H1 (cell line): ENCODE results near the gene PCSK9. TPM values are rescaled to one million over a fixed set of nuclear protein-coding genes. Genes with fewer than 3 reads are reported as not detected.

ENCODE experiments used
- CTCF ChIA-PET: fragments of 300-600 bp; sonication (Branson Sonifier 250); formaldehyde crosslinking; loops from one replicate; lab custom pipeline; 2021; ENCODE audit not compliant: partially characterized antibody; lab: Charles Lee
- POLR2A ChIA-PET: fragments of 300-600 bp; sonication (Branson Sonifier 250); formaldehyde crosslinking; loops from one replicate; lab custom pipeline; 2021; ENCODE audit warnings: inconsistent platforms; ENCODE audit not compliant: partially characterized antibody; lab: Charles Lee
- DNase-seq, 2 experiments: peaks; one replicate each; pipeline versions ENCODE4 v3.0.0 to v3.0.0-alpha.2; 2010 to 2022; ENCODE audit warnings: low spot score in 2 of 2, low read depth in 1 of 2, mixed read lengths in 1 of 2
- FAIRE-seq: peaks from 2 replicates; lab custom pipeline; 2011; peaks lifted over from hg19 to GRCh38; lab: Jason Lieb, UNC
- H2AFZ ChIP-seq: 2 replicates; pipeline ENCODE4 v1.8.1; 2012; ENCODE audit warnings: low read length, inconsistent platforms
- H2AK5ac ChIP-seq: 2 replicates; pipeline ENCODE4 v1.6.1; 2013; ENCODE audit warnings: low read depth, low read length
- H2BK120ac ChIP-seq: replicated peaks from 2 replicates; pipeline ENCODE3; 2013; ENCODE audit warnings: low read depth, low read length, inconsistent platforms
- H2BK12ac ChIP-seq: 2 replicates; pipeline ENCODE4 v1.6.1; 2013; ENCODE audit warnings: low read depth, low read length
- H2BK15ac ChIP-seq: 2 replicates; pipeline ENCODE4 v1.6.1; 2013; ENCODE audit warnings: low read length
- H2BK20ac ChIP-seq: 2 replicates; pipeline ENCODE4 v1.6.1; 2013; ENCODE audit warnings: low read length
- H2BK5ac ChIP-seq: 2 replicates; pipeline ENCODE4 v1.6.1; 2013; ENCODE audit warnings: low read depth, low read length
- H3K14ac ChIP-seq: 2 replicates; pipeline ENCODE4 v1.6.1; 2013; ENCODE audit warnings: inconsistent platforms; ENCODE audit not compliant: insufficient read length
- H3K18ac ChIP-seq: 2 replicates; pipeline ENCODE4 v1.6.1; 2013; ENCODE audit warnings: low read length; ENCODE audit errors: extremely low read depth
- H3K23ac ChIP-seq: 2 replicates; pipeline ENCODE4 v1.6.1; 2013; ENCODE audit warnings: inconsistent platforms; ENCODE audit not compliant: insufficient read length
- H3K23me2 ChIP-seq: 2 replicates; pipeline ENCODE4 v1.6.1; 2013; ENCODE audit warnings: low read depth, low read length
- H3K27ac ChIP-seq: 2 replicates; pipeline ENCODE4 v1.6.1; 2011; ENCODE audit warnings: low read depth, low read length, inconsistent platforms
- H3K27me3 ChIP-seq, 4 experiments: replicated peaks in 1 of 4; 1 replicate in 1 of 4; 2 replicates in 3 of 4; pipeline versions ENCODE4 v1.6.1 to v1.8.1; 2011 to 2013; ENCODE audit warnings: low read length in 3 of 4, mild to moderate bottlenecking in 3 of 4, inconsistent platforms in 2 of 4, mixed read lengths in 2 of 4, moderate library complexity in 1 of 4; ENCODE audit not compliant: control insufficient read depth in 3 of 4, insufficient read depth in 3 of 4; ENCODE audit errors: extremely low read depth in 1 of 4
- H3K36me3 ChIP-seq, 4 experiments: 2 replicates each; pipeline versions ENCODE4 v1.6.1 to v1.8.1; 2011 to 2013; ENCODE audit warnings: mild to moderate bottlenecking in 4 of 4, low read length in 3 of 4, moderate library complexity in 2 of 4, control low read depth in 1 of 4, inconsistent platforms in 1 of 4; ENCODE audit not compliant: insufficient read depth in 4 of 4, control insufficient read depth in 2 of 4
- H3K4ac ChIP-seq: replicated peaks from 2 replicates; pipeline ENCODE3; 2013; ENCODE audit warnings: low read length, low read depth, mixed read lengths, inconsistent platforms; ENCODE audit not compliant: insufficient read length
- H3K4me1 ChIP-seq, 4 experiments: replicated peaks in 1 of 4; 1 replicate in 1 of 4; 2 replicates in 3 of 4; pipeline versions ENCODE4 v1.6.1 to v1.8.1; 2011 to 2013; ENCODE audit warnings: low read length in 3 of 4, inconsistent platforms in 2 of 4, mixed read lengths in 1 of 4; ENCODE audit not compliant: insufficient read depth in 4 of 4, control insufficient read depth in 3 of 4
- H3K4me2 ChIP-seq, 2 experiments: 2 replicates each; pipeline versions ENCODE4 v1.6.1 to v1.8.1; 2011 to 2013; ENCODE audit warnings: low read depth in 2 of 2, low read length in 2 of 2, control low read depth in 1 of 2, inconsistent platforms in 1 of 2, mild to moderate bottlenecking in 1 of 2; ENCODE audit not compliant: insufficient read depth in 1 of 2
- H3K4me3 ChIP-seq, 4 experiments: fragments of 200-600, 300-600 bp in 1 of 4; sonication (generic), shearing (Covaris generic), sonication (Bioruptor Twin) in 1 of 4; 2 replicates each; pipeline versions ENCODE4 v1.5.1 to v1.8.1; 2011 to 2016; ENCODE audit warnings: low read length in 4 of 4, low read depth in 3 of 4, control low read depth in 2 of 4, inconsistent platforms in 2 of 4, mild to moderate bottlenecking in 2 of 4, mixed read lengths in 1 of 4, moderate library complexity in 1 of 4; ENCODE audit not compliant: insufficient read depth in 2 of 4; ENCODE audit errors: extremely low read depth in 1 of 4
- H3K56ac ChIP-seq: replicated peaks from 2 replicates; pipeline ENCODE3; 2013; ENCODE audit warnings: low read depth, mild to moderate bottlenecking, mixed read lengths, low read length, inconsistent platforms; ENCODE audit not compliant: insufficient read length
- H3K79me1 ChIP-seq: 2 replicates; pipeline ENCODE4 v1.6.1; 2013; ENCODE audit warnings: low read depth, low read length, control low read depth
- H3K79me2 ChIP-seq, 2 experiments: 2 replicates each; pipeline versions ENCODE4 v1.6.1 to v1.8.1; 2012 to 2013; ENCODE audit warnings: low read length in 2 of 2, mild to moderate bottlenecking in 2 of 2, inconsistent platforms in 1 of 2; ENCODE audit not compliant: insufficient read depth in 2 of 2, control insufficient read depth in 1 of 2
- H3K9ac ChIP-seq, 4 experiments: replicated peaks in 1 of 4; 1 replicate in 1 of 4; 2 replicates in 3 of 4; pipeline versions ENCODE4 v1.6.1 to v1.8.1; 2011 to 2013; ENCODE audit warnings: low read depth in 3 of 4, low read length in 3 of 4, control low read depth in 2 of 4, mild to moderate bottlenecking in 2 of 4, moderate library complexity in 2 of 4, inconsistent platforms in 1 of 4; ENCODE audit errors: extremely low read depth in 1 of 4
- H3K9me3 ChIP-seq, 2 experiments: 2 replicates each; pipeline versions ENCODE4 v1.6.1 to v1.8.1; 2012 to 2013; ENCODE audit warnings: mild to moderate bottlenecking in 2 of 2, moderate library complexity in 2 of 2, control low read depth in 1 of 2, inconsistent platforms in 1 of 2, low read depth in 1 of 2, low read length in 1 of 2, mixed read lengths in 1 of 2; ENCODE audit not compliant: insufficient read depth in 2 of 2
- H4K20me1 ChIP-seq, 2 experiments: replicated peaks in 1 of 2; 2 replicates each; pipeline versions ENCODE3 to v1.8.1; 2011 to 2013; ENCODE audit warnings: inconsistent platforms in 2 of 2, low read length in 2 of 2, mild to moderate bottlenecking in 1 of 2; ENCODE audit not compliant: insufficient read depth in 2 of 2, control insufficient read depth in 1 of 2
- H4K5ac ChIP-seq: 2 replicates; pipeline ENCODE4 v1.6.1; 2013; ENCODE audit warnings: low read length, low read depth, mixed read lengths, inconsistent platforms; ENCODE audit not compliant: insufficient read length
- H4K8ac ChIP-seq: 2 replicates; pipeline ENCODE4 v1.8.0; 2013; ENCODE audit warnings: mild to moderate bottlenecking, moderate library complexity, low read length, inconsistent platforms; ENCODE audit not compliant: insufficient read depth; ENCODE audit errors: extremely low read depth
- H4K91ac ChIP-seq: replicated peaks from 2 replicates; pipeline ENCODE3; 2013; ENCODE audit warnings: low read length, mixed read lengths, inconsistent platforms; ENCODE audit not compliant: insufficient read length
- ASH2L ChIP-seq: fragments of 200-600, 300-600 bp; sonication (generic); IDR thresholded peaks from one replicate; pipeline ENCODE4 v1.7.1; 2017; ENCODE audit warnings: low read length
- CHD2 ChIP-seq: IDR thresholded peaks from 2 replicates; pipeline ENCODE4 v1.6.1; 2012; ENCODE audit warnings: low read length, improper control_type of control experiment
- FOSL1 ChIP-seq: IDR thresholded peaks from 2 replicates; pipeline ENCODE4 v1.6.1; 2011; ENCODE audit warnings: mild to moderate bottlenecking, low read depth, low read length, moderate library complexity; ENCODE audit not compliant: insufficient read depth
- HDAC6 ChIP-seq: IDR thresholded peaks from one replicate; pipeline ENCODE4 v1.7.1; 2012; ENCODE audit warnings: low read depth, mild to moderate bottlenecking, inconsistent platforms, low read length, moderate library complexity
- JUN ChIP-seq: IDR thresholded peaks from 2 replicates; pipeline ENCODE4 v1.6.1; 2011; ENCODE audit warnings: low read depth, mild to moderate bottlenecking, improper control_type of control experiment, low read length
- NRF1 ChIP-seq: IDR thresholded peaks from 2 replicates; pipeline ENCODE4 v1.6.1; 2011; ENCODE audit warnings: mild to moderate bottlenecking, low read depth, low read length, improper control_type of control experiment
- PHF8 ChIP-seq: fragments of 200-600 bp; sonication (generic); conservative IDR thresholded peaks from 2 replicates; pipeline ENCODE4 v1.7.1; 2012; ENCODE audit warnings: low read depth, mild to moderate bottlenecking, inconsistent platforms, low read length, moderate library complexity
- POU5F1 ChIP-seq: IDR thresholded peaks from 2 replicates; pipeline ENCODE4 v1.6.1; 2011; ENCODE audit warnings: low read depth, mild to moderate bottlenecking, low read length, moderate library complexity
- SIN3A ChIP-seq, 2 experiments: IDR thresholded peaks in 1 of 2; conservative IDR thresholded peaks in 1 of 2; 2 replicates each; pipeline ENCODE4 v1.6.1; 2011 to 2012; ENCODE audit warnings: low read length in 2 of 2, improper control_type of control experiment in 1 of 2, low read depth in 1 of 2, mild to moderate bottlenecking in 1 of 2
- SIRT6 ChIP-seq: IDR thresholded peaks from one replicate; pipeline ENCODE4 v1.7.1; 2012; ENCODE audit warnings: low read length, inconsistent platforms
- SP1 ChIP-seq: IDR thresholded peaks from 2 replicates; pipeline ENCODE4 v1.6.1; 2011; ENCODE audit warnings: low read depth, low read length
- SP2 ChIP-seq: IDR thresholded peaks from 2 replicates; pipeline ENCODE4 v1.6.1; 2012; ENCODE audit warnings: mild to moderate bottlenecking, low read length, inconsistent platforms
- YY1 ChIP-seq: IDR thresholded peaks from 2 replicates; pipeline ENCODE4 v1.6.1; 2011; ENCODE audit warnings: low read depth, mild to moderate bottlenecking, low read length
- WGBS, 2 experiments: shearing (Covaris generic) in 1 of 2; methylation state at CpG; one replicate each; pipeline versions ENCODE4 v1.1.6 to v1.1.7; 2013 to 2015; ENCODE audit warnings: low lambda C conversion rate in 2 of 2, mixed read lengths in 2 of 2, inconsistent platforms in 1 of 2, low coverage in 1 of 2, missing lambda C conversion rate in 1 of 2; ENCODE audit not compliant: insufficient replicate concordance in 2 of 2, insufficient coverage in 1 of 2, insufficient read length in 1 of 2; ENCODE audit errors: extremely low coverage in 1 of 2, missing lambda C conversion rate in 1 of 2; 5-methylcytosine and 5-hydroxymethylcytosine counted together
- polyA plus RNA-seq, 7 experiments: library from polyadenylated mRNA; depleted of rRNA in 3 of 7; stranded (reverse) in 5 of 7; unstranded in 2 of 7; fragments of >200 nt in 5 of 7; fragments of 200-250 nt in 2 of 7; gene quantifications; 1 replicate in 5 of 7; 2 replicates in 1 of 7; 4 replicates in 1 of 7; pipeline versions ENCODE4 v1.2.1 to v1.2.3, GENCODE V29; 2011 to 2013; ENCODE audit warnings: missing spikeins in 2 of 7, mixed read lengths in 2 of 7
- total RNA-seq: library from RNA; stranded (reverse); fragmentation: NEBNext Ultra II Directional; extraction: Animal tissue kit (Norgen Biotek cat#: 25700); gene quantifications from 2 replicates; pipeline ENCODE4 v1.2.1, GENCODE V29; 2021

PCSK9 gene
- total and polyA plus RNA-seq, 2 of the 8 experiments (the other 6 are each of a cell fraction or from before 2014, with no cell fraction given), result 22.3 to 32.3 TPM

GRCh38 chr1:55078470-55078869, 39.1 kb downstream of the PCSK9 start:
- Histone ChIP-seq H3K4me3 (no peak overlapping the region), H3K56ac (no peak overlapping the region), H2BK120ac (no peak overlapping the region), H2BK15ac (no peak overlapping the region), H3K4me2 (no peak overlapping the region), H3K9ac (no peak overlapping the region), H2BK20ac (no peak overlapping the region), H4K20me1 (no peaks in the 10 kb centered on the region), H3K9me3 (no peaks in the 10 kb centered on the region; a peak in 1 of 4 replicates), H3K27me3 (no peaks in the 10 kb centered on the region), H3K36me3 (peaks cover 0 to 67% (median 33%) of the 10 kb centered on the region in 4 experiments), H2AK5ac (no peak overlapping the region), H2BK12ac (no peak overlapping the region), H3K23ac (no peak overlapping the region), H2AFZ (no peak overlapping the region), H3K23me2 (no peaks in the 10 kb centered on the region), H4K91ac (no peak overlapping the region), H2BK5ac (no peak overlapping the region), H3K27ac (no peak overlapping the region), H3K79me1 (no peaks in the 10 kb centered on the region), H4K5ac (no peak overlapping the region), H3K14ac (no peak overlapping the region), H3K79me2 (no peaks in the 10 kb centered on the region), H4K8ac (no peak overlapping the region), H3K4me1 (no peaks in the 10 kb centered on the region; a peak in 1 of 7 replicates), H3K18ac (no peak overlapping the region), H3K4ac (no peak overlapping the region)
- ChIA-PET CTCF (interaction anchor here (0.9 to 1.2 kb wide), 2 partner anchors 8 to 19 kb away, joined by 3 read pairs; no protein-coding TSS in a partner anchor), POLR2A (interaction anchor here (0.6 kb wide), 1 partner anchor 347 kb away, joined by 3 read pairs; no protein-coding TSS in a partner anchor)
- DNase-seq, result no peak
- FAIRE-seq, result no peak
- 83% methylated on average over 3 of the region's 3 CpGs; no CpG with 5 or more reads in 1 of the 2 experiments for WGBS, 2 experiments
- TF ChIP-seq FOSL1, result no peak
- no peak for TF ChIP-seq YY1
- no peak for TF ChIP-seq SP2
- no peak for TF ChIP-seq SIN3A (conservative IDR thresholded peaks at IDR 0.05 in 1 of 2, IDR thresholded peaks at IDR 0.05 in 1 of 2; ENCODE audit: low read depth in 1 of 2, low read length in 2 of 2)
- no peak for TF ChIP-seq CHD2
- TF ChIP-seq POU5F1, result no peak
- no peak for TF ChIP-seq SIRT6
- no peak for TF ChIP-seq SP1
- TF ChIP-seq NRF1, result no peak
- no peak for TF ChIP-seq ASH2L
- no peak for TF ChIP-seq JUN
- no peak for TF ChIP-seq PHF8
- TF ChIP-seq HDAC6, result no peak
